Measurements from ENCODE around the gene CAPZA2. TPM values are rescaled to one million over a fixed set of nuclear protein-coding genes. Genes with fewer than 3 reads are reported as not detected.
A peak's percentile ranks its signal among the peaks of the same experiment; 100 is the strongest.

CAPZA2 gene
- total and polyA plus RNA-seq, 10 of the 15 experiments (the other 5 are each of a cell fraction or from before 2014, with no cell fraction given) = 50.0 to 379 (median 117) TPM

GRCh38 chr7:116862951-116863670 is 724 bp downstream of the CAPZA2 start (continued):
- TF ChIP-seq ATF3 (IDR thresholded peaks at IDR 0.05; ENCODE audit: borderline replicate concordance, extremely low read depth, low read depth, low read length) (no peak), CEBPZ (IDR thresholded peaks at IDR 0.05; ENCODE audit: low read depth, low read length) (no peak), SREBF1 (IDR thresholded peaks at IDR 0.05; ENCODE audit: low read length) (no peak), NFXL1 (IDR thresholded peaks at IDR 0.05; ENCODE audit: borderline replicate concordance) (no peak), RAD21 (IDR thresholded peaks at IDR 0.05; ENCODE audit: insufficient read depth, low read depth, low read length) (0 out of 2 replicates have a peak, but pooled peaks have one; percentile 12), HDGF (IDR thresholded peaks at IDR 0.05) (no peak), GATAD2B (conservative IDR thresholded peaks at IDR 0.05; ENCODE audit: low read depth) (no peak), SIN3A (IDR thresholded peaks at IDR 0.05; ENCODE audit: low read depth, low read length) (peak; percentile 16; the same call in 1 of the 2 replicates), ZZZ3 (IDR thresholded peaks at IDR 0.05; ENCODE audit: control insufficient read depth, insufficient read length, low read depth) (no peak), SIX5 (IDR thresholded peaks at IDR 0.05; ENCODE audit: low read depth, low read length, severe bottlenecking) (no peak), MXI1 (IDR thresholded peaks at IDR 0.05; ENCODE audit: low read depth, low read length) (no peak), GABPA (IDR thresholded peaks at IDR 0.05; ENCODE audit: low read depth) (no peak), EP300 (IDR thresholded peaks at IDR 0.05; ENCODE audit: borderline replicate concordance in 1 of 2, control insufficient read depth in 1 of 2, low read depth in 2 of 2, low read length in 2 of 2) (no peak), ZBTB11 (CRISPR knock-in tag; IDR thresholded peaks at IDR 0.05) (no peak), CBFB (IDR thresholded peaks at IDR 0.05; ENCODE audit: low read depth) (no peak), E4F1 (IDR thresholded peaks at IDR 0.05; ENCODE audit: borderline replicate concordance, partially characterized antibody) (no peak), ZNF217 (IDR thresholded peaks at IDR 0.05) (no peak)

Measured in GM12878 (cell line).